Mesendoderm (in vitro differentiated cells): Measurements from ENCODE around the gene LRP3.
A peak's percentile ranks its signal among the peaks of the same experiment; 100 is the strongest.

Experiments
- DNase-seq: peaks from one replicate; pipeline ENCODE4 v3.0.0; 2013
- H2AK5ac ChIP-seq: 2 replicates; pipeline ENCODE4 v1.6.1; 2013; ENCODE audit warnings: low read length, inconsistent platforms
- H2BK120ac ChIP-seq: 2 replicates; pipeline ENCODE4 v1.6.1; 2013; ENCODE audit warnings: low read depth, mild to moderate bottlenecking, low read length, moderate library complexity, mixed read lengths
- H2BK15ac ChIP-seq: replicated peaks from 2 replicates; pipeline ENCODE4 v1.6.1; 2013; ENCODE audit warnings: low read depth, mild to moderate bottlenecking, moderate library complexity
- H2BK5ac ChIP-seq: 2 replicates; pipeline ENCODE4 v1.6.1; 2013; ENCODE audit warnings: low read length, inconsistent platforms
- H3K18ac ChIP-seq: 2 replicates; pipeline ENCODE4 v1.6.1; 2013; ENCODE audit warnings: mild to moderate bottlenecking, low read length, mixed read lengths
- H3K23ac ChIP-seq: one replicate; pipeline ENCODE4 v1.6.1; 2013; ENCODE audit warnings: low read length
- H3K27ac ChIP-seq: 2 replicates; pipeline ENCODE4 v1.5.1; 2013; ENCODE audit warnings: low read depth, mild to moderate bottlenecking, inconsistent platforms, low read length, moderate library complexity
- H3K27me3 ChIP-seq: 2 replicates; pipeline ENCODE4 v1.6.1; 2013; ENCODE audit warnings: low read length, control low read depth, mild to moderate bottlenecking, inconsistent platforms; ENCODE audit not compliant: insufficient read depth, poor library complexity
- H3K36me3 ChIP-seq: 2 replicates; pipeline ENCODE4 v1.6.1; 2013; ENCODE audit warnings: low read length, inconsistent platforms; ENCODE audit not compliant: control insufficient read depth, insufficient read depth
- H3K4ac ChIP-seq: one replicate; pipeline ENCODE4 v1.6.1; 2013; ENCODE audit warnings: low read depth, mild to moderate bottlenecking, low read length, moderate library complexity
- H3K4me1 ChIP-seq: 2 replicates; pipeline ENCODE4 v1.6.1; 2013; ENCODE audit warnings: low read depth, low read length, inconsistent platforms; ENCODE audit not compliant: control insufficient read depth
- H3K4me2 ChIP-seq: 2 replicates; pipeline ENCODE4 v1.6.1; 2013; ENCODE audit warnings: low read length
- H3K4me3 ChIP-seq: 2 replicates; pipeline ENCODE4 v1.5.1; 2013; ENCODE audit warnings: mild to moderate bottlenecking, low read length
- H3K56ac ChIP-seq: one replicate; pipeline ENCODE4 v1.6.1; 2013; ENCODE audit warnings: low read length
- H3K79me1 ChIP-seq: 2 replicates; pipeline ENCODE4 v1.6.1; 2013; ENCODE audit warnings: low read length, inconsistent platforms
- H3K79me2 ChIP-seq: 2 replicates; pipeline ENCODE4 v1.6.1; 2013; ENCODE audit warnings: mild to moderate bottlenecking, low read length; ENCODE audit not compliant: control insufficient read depth, insufficient read depth
- H3K9ac ChIP-seq: 2 replicates; pipeline ENCODE4 v1.6.1; 2013; ENCODE audit warnings: low read length, inconsistent platforms
- H4K5ac ChIP-seq: one replicate; pipeline ENCODE4 v1.6.1; 2013; ENCODE audit warnings: low read length
- H4K8ac ChIP-seq: one replicate; pipeline ENCODE4 v1.6.1; 2013; ENCODE audit warnings: low read depth, mild to moderate bottlenecking, control low read depth, low read length, moderate library complexity
- WGBS: extraction: QIAGEN DNeasy Blood & Tissue Kit; methylation state at CpG from one replicate; pipeline ENCODE4 v1.1.7; 2013; ENCODE audit warnings: low lambda C conversion rate, missing lambda C conversion rate; ENCODE audit not compliant: insufficient coverage; ENCODE audit errors: extremely low coverage; 5-methylcytosine and 5-hydroxymethylcytosine counted together

The LRP3 gene

DNA sequence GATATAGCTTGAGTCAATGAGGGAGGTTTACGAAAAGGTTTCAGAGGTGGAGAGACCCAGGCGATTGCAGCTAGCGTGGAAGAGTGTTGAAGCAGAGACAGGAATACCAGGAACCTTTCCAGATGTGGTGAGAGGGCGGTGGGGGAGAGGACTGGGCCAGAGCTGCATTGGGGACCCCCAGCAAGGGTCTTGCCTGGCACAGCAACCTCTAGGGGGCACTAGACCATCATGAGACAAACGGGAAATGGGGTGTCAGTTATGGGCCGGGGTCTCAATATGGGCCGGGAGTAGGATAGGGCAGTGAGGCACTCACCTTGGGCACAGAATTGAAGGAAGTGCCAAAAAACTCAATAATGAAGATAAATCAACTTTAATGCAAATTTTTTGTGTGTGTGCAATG is 2.1 kb upstream of the LRP3 start:
- H2BK5ac ChIP-seq, result no peak overlapping the region
- no peak overlapping the region for H3K56ac ChIP-seq
- H3K18ac ChIP-seq, result no peak overlapping the region
- H4K5ac ChIP-seq, result no peak overlapping the region
- H3K4me3 ChIP-seq, result no peak overlapping the region
- WGBS, result no CpG with 5 or more reads among the region's 7 CpGs
- H4K8ac ChIP-seq, result no peak overlapping the region
- no peaks in the 10 kb centered on the region for H3K79me1 ChIP-seq
- no peaks in the 10 kb centered on the region for H3K27me3 ChIP-seq
- H3K4ac ChIP-seq, result no peak overlapping the region
- peak; percentile 19 for DNase-seq
- no peak overlapping the region for H2BK15ac ChIP-seq
- no peak overlapping the region for H3K4me2 ChIP-seq
- H2BK120ac ChIP-seq, result no peak overlapping the region
- H3K9ac ChIP-seq, result no peak overlapping the region
- H3K4me1 ChIP-seq, result no peaks in the 10 kb centered on the region
- H3K23ac ChIP-seq, result no peak overlapping the region
- H3K27ac ChIP-seq, result no peak overlapping the region
- H3K36me3 ChIP-seq, result no peaks in the 10 kb centered on the region
- no peaks in the 10 kb centered on the region for H3K79me2 ChIP-seq
- H2AK5ac ChIP-seq, result no peak overlapping the region

DNA sequence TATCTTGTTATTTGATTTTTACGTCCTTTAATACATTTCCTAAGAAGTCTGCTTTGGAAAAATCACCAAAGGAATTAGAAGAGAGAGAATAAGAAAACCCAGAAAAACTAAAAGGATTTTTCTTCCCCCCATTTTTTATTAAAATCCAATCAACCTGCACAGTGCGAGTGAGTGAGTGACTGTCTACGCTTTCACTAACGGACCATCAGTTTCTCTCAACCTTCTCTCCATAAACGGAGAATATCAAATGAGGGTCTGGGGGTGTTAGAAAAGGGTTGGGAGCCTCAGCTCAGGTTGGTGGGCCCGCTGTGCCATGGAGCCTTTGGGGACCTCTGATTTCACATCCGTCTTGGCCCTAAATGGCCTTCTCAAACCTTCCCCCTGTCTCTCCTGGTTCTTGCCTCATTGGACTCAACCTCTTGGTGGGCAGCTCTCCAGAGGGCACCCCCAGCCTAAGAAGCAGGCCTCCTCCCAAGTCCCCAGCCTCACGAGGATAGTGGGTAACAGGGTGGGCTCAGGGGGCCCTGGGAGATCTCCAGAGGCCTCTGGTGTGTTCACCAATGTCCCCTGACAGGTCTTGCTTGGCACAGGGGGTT is 763 bp upstream of the LRP3 start:
- Histone ChIP-seq H3K56ac (no peak overlapping the region), H3K79me2 (no peaks in the 10 kb centered on the region), H2BK15ac (no peak overlapping the region), H3K27ac (no peak overlapping the region), H3K27me3 (no peaks in the 10 kb centered on the region), H3K4me3 (no peak overlapping the region), H3K4me1 (no peaks in the 10 kb centered on the region), H3K36me3 (no peaks in the 10 kb centered on the region), H3K9ac (no peak overlapping the region), H2BK5ac (no peak overlapping the region), H3K18ac (no peak overlapping the region), H3K79me1 (no peaks in the 10 kb centered on the region), H2AK5ac (no peak overlapping the region), H3K4me2 (no peak overlapping the region), H3K23ac (no peak overlapping the region), H4K5ac (no peak overlapping the region), H3K4ac (no peak overlapping the region), H2BK120ac (no peak overlapping the region), H4K8ac (no peak overlapping the region)
- no CpG with 5 or more reads among the region's 8 CpGs for WGBS
- no peak for DNase-seq

DNA sequence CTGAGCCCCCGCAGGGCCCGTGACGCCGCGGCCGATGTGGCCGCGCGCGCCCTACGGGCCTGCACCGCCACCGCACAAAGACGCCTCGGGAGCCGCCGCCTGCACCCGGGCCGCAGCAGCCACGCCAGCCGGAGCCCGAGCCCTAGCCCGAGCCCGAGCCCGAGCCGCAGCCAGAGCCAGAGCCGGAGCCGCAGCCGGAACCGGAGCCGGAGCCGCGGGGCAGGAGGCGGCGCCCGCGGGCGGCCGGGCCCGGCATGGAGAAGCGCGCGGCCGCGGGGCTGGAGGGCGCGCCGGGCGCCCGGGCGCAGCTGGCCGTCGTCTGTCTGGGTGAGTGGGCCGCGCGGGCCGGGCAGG is 379 bp downstream of the LRP3 start:
- WGBS, result no CpG with 5 or more reads among the region's 57 CpGs
- Histone ChIP-seq H3K36me3 (no peaks in the 10 kb centered on the region), H3K4me2 (peak overlapping the region; percentile 21), H3K9ac (peak overlapping the region; percentile 76), H2BK5ac (no peak overlapping the region), H3K4ac (no peak overlapping the region), H3K56ac (peak overlapping the region; percentile 82), H2AK5ac (no peak overlapping the region), H4K5ac (no peak overlapping the region), H3K27me3 (no peaks in the 10 kb centered on the region), H4K8ac (no peak overlapping the region), H3K27ac (no peak overlapping the region), H3K23ac (no peak overlapping the region), H3K4me3 (peak overlapping the region; percentile 50), H3K4me1 (no peaks in the 10 kb centered on the region), H3K79me2 (no peaks in the 10 kb centered on the region), H2BK15ac (no peak overlapping the region), H2BK120ac (no peak overlapping the region), H3K18ac (peak overlapping the region; percentile 34), H3K79me1 (no peaks in the 10 kb centered on the region)
- no peak for DNase-seq

DNA sequence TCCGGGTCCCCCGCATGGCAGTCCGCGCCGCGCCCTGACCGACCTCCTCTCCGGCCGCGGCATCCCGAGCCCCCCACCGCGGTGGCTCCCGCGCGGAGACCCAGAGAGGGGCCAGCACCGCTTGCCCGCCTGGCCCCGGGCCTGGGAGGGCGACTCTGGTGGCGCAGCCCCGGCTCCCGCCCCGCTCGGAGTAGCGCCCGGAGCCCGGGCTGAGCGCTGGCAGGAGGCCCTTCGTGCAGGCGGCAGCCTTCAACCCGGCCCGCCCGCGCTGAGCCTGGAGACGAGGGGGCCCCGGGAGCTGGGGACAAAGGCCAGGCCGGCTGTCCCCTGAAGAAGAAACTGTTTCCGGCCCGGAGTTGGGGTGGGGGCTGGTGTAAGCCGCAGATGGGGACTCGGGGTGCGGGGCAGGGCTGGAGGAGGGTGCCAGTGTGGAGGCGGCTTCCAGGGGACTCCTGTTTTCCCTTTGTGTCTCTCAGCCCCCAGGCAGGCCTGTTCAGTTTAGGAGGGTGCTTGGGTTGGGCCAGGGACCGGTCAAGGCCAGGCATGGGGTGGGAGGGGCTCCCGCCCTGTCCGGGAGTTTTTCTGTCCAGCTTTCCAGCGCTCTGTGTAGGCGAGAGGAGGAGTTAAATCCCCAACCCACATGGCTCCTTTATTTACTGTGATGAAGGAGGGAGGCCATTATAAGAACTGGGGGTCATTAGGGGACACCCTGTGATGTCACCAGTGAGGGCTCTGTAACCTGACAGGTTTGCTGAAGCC is 935 bp downstream of the LRP3 start:
- H3K27ac ChIP-seq, result no peak overlapping the region
- H2AK5ac ChIP-seq, result no peak overlapping the region
- H3K36me3 ChIP-seq, result no peaks in the 10 kb centered on the region
- H3K4me3 ChIP-seq, result peak overlapping the region; percentile 50
- H3K79me1 ChIP-seq, result no peaks in the 10 kb centered on the region
- H3K27me3 ChIP-seq, result no peaks in the 10 kb centered on the region
- no peak overlapping the region for H2BK5ac ChIP-seq
- no CpG with 5 or more reads among the region's 49 CpGs for WGBS
- no peak overlapping the region for H3K23ac ChIP-seq
- no peaks in the 10 kb centered on the region for H3K79me2 ChIP-seq
- H2BK120ac ChIP-seq, result no peak overlapping the region
- no peak overlapping the region for H4K8ac ChIP-seq
- H3K18ac ChIP-seq, result peak overlapping the region; percentile 34
- DNase-seq, result peak; percentile 28
- no peak overlapping the region for H4K5ac ChIP-seq
- peak overlapping the region; percentile 21 for H3K4me2 ChIP-seq
- H3K4me1 ChIP-seq, result no peaks in the 10 kb centered on the region
- no peak overlapping the region for H2BK15ac ChIP-seq
- H3K56ac ChIP-seq, result peak overlapping the region; percentile 82
- peak overlapping the region; percentile 76 for H3K9ac ChIP-seq
- peak overlapping the region; percentile 59 for H3K4ac ChIP-seq

DNA sequence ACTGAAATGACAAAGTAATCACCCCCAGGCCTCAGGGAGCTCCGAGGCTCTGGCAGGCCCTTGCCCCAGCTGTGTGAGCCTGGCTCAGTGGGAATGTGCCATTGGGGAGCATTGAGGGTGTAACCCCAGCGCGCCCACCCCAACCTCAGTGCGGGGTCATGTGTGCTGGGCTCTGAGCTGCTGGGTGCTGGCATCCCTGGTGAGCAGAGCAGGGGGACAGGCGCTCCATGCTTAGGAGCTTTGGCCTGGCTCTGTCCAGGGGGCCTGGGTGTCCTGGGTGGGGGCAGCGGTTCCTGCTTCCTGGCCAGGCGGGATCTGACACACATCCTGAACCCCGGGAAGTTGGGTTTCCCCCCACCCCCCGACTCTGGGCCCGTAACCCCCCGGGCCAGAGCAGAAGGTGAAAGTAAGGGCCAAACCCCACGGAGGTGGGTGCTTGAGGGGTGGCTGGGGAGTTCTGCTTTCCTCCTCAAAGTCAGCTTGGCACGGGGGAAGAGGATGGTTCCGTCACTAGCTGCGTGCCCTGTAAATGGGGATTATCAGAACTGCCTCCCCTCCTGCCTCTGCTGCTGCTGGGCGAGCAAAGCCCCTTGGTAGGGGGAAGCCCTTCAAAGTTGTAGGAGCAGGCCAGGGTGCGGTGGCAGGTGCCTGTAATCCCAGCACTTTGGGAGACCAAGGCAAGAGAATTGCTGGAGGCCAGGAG is 1.7 kb downstream of the LRP3 start:
- Histone ChIP-seq H3K79me1 (no peaks in the 10 kb centered on the region), H2BK15ac (no peak overlapping the region), H3K4me1 (no peaks in the 10 kb centered on the region), H3K79me2 (no peaks in the 10 kb centered on the region), H2BK5ac (no peak overlapping the region), H3K27me3 (no peaks in the 10 kb centered on the region), H3K4me2 (no peak overlapping the region), H3K27ac (no peak overlapping the region), H3K18ac (no peak overlapping the region), H4K5ac (no peak overlapping the region), H3K4ac (no peak overlapping the region), H3K9ac (peak overlapping the region; percentile 76), H4K8ac (no peak overlapping the region), H3K4me3 (no peak overlapping the region), H3K23ac (no peak overlapping the region), H3K36me3 (no peaks in the 10 kb centered on the region), H3K56ac (peak overlapping the region; percentile 82), H2AK5ac (no peak overlapping the region), H2BK120ac (no peak overlapping the region)
- DNase-seq, result no peak
- no CpG with 5 or more reads among the region's 17 CpGs for WGBS
